GM12892 (cell line): Measurements from ENCODE around the gene ARMC8.

Source experiments
- POLR2A ChIP-seq: IDR thresholded peaks from 2 replicates; pipeline ENCODE4 v1.6.1; 2011; ENCODE audit warnings: low read depth, low read length, control low read depth
- POLR2AphosphoS5 ChIP-seq: IDR thresholded peaks from 2 replicates; pipeline ENCODE4 v1.6.1; 2011; ENCODE audit warnings: low read depth, low read length, control low read depth

- TF ChIP-seq POLR2A (no peak), POLR2AphosphoS5 (no peak)
Measured at GRCh38 chr3:138263104-138263503, 76.0 kb downstream of the ARMC8 start.
